ENCODE results near the gene NKX2-2. TPM values are rescaled to one million over a fixed set of nuclear protein-coding genes. Genes with fewer than 3 reads are reported as not detected.

The NKX2-2 gene
- total RNA-seq, result not detected

DNA sequence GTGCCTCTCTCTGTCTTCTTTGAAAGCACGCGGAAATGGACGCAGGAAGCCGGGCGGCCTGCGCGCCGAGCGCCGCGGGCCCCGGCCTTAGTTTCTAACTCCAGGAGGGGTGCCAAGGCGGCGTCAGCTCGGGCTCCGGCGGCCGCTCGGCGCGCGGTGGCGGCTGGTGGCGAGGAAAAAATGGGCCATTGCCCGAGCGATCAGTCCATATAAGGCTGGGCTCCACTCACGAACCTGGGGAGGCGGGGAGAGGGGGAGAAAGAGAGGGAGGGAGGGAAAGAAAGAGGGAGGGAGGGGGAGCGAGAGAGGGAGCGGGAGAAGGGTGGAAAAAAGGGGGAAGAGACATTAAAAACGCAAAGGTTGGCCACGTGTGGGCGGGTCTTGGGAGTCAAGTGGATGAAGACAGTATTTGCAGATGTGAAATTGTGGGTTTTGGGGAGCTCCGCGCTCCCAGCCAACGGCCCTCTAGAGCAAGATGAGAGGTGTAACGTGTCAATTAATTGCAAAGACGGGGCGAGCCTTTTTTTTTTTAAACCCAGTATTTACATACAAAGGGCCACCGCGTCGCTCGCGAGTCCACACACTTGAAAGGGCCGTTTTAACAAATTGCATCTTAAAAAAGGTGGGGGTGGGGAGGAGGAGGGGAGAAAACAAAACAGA, at the start of gene NKX2-2:
Gene NKX2-2 (minus strand): TSS at position 184 of the 660 bp plus-strand sequence. CDS start 395 bp downstream, outside the sequence.
- ATAC-seq, result no peak

- no peak for ATAC-seq
Measured at GRCh38 chr20:21562656-21563055, 48.8 kb upstream of the NKX2-2 start.

DNA sequence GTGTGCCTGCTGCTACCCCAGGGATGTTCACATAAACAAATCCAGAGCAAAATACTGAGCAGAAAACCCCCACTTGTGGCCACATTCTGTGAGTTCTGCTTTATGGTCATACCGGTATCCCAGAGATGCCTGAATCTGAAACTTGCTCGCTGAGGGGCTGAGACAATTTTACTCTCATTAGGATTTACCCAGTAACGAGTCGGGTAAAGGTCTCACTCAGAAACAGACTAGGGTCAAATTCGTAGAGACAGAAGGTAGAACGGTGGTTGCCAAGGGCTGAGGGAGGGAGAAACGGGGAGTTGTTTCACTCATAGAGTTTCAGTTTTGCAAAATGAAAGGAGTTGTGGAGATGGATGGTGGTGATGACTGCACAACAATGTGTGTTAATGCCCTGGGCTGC, 45.4 kb upstream of the NKX2-2 start:
- ATAC-seq, result no peak

DNA sequence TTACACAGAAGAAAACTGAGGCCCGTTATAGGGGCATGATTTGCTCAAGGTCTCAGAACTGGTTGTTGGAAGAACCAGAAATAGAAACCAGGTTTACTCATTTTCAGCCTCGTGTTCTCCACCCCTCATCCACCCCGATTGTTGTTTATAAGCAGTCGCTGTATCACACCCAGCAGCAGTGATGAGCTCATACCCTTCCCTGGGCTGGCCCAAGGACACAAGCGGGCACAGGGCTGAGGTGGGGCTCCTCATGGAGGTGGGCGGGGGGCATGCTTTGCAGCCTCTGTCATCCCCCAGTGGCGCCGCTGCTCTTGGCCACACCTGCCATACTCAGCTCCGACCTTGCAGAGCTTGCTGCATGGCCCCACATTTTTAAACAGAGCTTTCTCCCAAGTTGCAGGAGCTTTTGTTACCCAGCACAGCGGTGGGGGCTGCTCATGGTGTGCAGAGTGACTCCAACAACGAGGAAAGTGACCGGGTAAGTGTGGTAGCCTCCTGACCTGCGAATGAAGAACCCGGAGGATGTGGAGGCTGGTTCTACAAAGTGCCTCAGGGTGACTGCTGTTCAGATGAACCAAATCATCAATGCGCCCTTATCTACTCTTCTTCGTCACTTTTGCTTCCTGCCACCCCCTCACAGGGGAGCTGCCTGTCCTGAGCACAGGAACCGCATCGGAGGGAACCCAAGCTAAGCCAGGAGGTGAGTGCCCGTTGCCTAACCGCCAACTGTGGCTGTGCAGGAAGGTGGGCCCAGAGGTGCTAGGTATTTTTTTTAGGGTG, 43.6 kb upstream of the NKX2-2 start:
- ATAC-seq, result no peak

DNA sequence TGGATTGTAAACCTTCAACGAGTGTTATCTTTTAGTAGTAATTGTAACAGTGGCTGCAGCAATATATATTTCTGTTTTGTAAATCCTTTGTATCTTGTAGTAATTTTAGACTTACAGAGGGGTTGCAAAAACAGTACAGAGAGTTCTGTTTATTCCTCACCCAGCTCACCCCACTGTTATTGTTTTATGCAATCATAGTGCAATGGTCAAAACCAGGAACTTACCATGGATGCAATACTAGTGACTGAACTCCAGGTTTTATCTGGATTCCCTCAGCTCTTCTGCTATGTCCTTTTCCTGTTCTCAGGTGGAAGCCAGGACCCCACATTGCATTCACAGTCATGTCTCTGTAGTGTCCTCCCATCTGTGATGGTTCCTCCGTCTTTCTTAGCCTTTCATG, 42.5 kb upstream of the NKX2-2 start:
- ATAC-seq, result no peak

DNA sequence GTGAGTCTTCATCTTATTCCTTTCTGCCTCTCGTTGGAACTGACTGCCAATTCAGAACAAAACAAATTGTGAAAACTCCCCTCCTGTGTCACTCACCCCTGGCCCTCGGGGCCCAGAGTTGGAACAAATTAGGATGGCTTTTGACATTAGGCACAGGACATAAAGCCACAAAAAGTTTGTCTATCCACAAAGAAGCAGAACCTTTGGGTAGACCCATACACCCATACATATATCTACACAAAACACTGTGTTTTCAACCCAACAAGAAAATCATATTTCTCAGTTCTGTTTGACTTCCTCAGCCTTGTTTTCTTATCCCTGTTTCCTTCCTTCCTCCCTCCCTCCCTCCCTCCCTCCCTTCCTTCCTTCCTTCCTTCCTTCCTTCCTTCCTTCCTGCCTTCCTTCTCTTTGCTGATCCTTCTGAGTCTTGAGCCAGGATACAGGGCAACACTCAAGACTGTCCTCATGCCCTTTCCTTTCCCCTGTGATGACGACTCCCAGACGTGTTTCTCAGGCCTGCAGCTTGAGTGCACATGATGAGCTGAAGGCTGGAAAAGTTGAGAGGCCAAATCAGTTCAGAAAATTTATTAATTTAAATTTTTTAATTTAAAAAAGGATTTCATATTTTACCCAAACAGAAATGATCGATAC, 41.7 kb upstream of the NKX2-2 start:
- no peak for ATAC-seq

DNA sequence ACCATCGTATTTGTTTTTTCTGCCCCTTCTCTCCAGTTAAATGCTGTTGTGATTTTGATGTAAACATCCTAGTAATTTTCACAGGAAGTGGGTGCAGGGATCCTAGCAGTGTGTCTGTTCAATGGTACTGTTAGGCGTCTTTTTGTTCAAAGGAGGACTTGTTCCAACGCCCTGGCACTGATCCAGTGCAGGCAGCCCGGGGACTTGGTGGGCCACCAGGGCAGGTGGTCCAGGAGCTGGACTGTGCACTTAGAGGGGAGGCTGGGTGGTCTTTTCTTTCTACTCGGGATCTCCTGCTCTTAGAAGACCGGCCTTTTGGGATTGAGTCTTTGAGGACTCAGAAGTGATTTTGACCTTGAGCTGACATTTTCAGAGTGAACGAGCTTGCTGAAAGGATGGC, 41.1 kb upstream of the NKX2-2 start:
- ATAC-seq, result no peak

DNA sequence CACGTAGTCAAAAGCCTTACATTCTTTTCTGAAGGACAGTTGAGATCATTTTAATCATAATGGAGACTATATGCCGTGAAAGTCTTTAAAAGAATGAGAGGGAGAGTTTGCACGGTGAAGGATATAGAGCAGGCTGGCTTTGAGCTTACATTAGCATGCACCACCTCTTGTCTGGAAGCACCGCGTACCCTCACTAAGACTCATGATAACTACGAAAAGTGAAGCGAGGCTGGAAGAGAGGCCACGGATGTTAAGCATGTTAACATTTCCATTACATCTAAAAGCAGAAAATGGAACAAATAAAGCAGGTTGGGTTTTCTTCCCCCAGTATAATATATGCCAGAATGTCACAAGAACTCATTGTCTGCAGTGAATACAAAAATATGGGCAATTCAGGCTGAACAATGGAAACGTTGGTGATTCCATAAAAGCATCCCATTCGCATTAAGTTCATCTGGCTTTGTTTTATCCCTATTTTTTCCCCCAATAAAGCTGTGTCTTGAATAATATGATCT, 40.6 kb upstream of the NKX2-2 start:
- ATAC-seq, result no peak

DNA sequence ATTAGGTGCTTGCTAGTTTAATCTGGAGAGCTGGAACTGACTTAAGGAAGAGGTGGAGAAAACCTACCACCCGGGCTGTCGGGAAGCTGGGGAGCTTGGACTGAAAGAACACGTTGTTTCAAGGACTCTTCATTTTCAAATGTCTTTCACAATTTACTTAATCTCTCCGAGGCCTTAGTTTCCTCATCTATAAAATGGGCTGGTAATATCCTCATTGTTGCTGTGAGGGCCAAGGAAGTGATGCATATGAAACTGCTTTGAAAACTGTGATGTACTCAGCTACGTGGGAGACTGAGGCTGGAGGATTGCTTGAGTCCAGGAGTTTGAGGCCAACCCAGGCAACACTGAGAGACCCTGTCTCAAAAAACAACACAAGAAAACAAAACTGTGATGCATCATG, 36.7 kb upstream of the NKX2-2 start:
- ATAC-seq, result no peak

DNA sequence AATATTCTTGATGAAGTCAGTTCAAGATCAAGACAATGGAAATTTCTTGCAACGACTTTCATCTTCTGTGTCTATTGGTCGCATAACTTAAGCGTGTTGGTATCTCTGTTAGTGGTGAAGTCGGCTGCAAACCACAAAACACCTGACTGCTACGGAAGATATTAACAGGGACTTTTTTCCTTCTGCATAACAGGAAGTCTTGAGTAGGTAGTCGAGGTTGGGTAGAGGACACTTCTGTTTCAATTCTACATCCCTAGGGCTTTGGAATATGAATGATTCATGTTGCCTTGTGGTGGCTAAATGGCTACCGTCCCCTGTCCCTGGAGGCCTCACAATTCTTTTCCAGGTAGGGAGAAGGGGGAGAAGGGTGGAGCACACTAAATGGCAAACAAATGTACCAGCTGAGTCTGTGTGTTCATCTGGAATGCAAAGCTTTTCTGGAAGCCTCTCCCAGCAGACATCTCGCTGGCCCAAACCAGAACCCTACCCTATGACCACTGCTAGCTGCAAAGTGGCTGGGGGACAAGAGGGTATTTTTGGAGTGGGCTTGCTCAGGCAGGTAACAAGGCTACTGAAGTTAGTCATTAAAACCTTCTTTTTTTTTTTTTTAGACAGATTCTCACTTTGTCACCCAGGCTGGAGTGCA, 34.6 kb upstream of the NKX2-2 start:
- ATAC-seq, result no peak

- no peak for ATAC-seq
Measured at GRCh38 chr20:21546355-21546754, 32.5 kb upstream of the NKX2-2 start.

DNA sequence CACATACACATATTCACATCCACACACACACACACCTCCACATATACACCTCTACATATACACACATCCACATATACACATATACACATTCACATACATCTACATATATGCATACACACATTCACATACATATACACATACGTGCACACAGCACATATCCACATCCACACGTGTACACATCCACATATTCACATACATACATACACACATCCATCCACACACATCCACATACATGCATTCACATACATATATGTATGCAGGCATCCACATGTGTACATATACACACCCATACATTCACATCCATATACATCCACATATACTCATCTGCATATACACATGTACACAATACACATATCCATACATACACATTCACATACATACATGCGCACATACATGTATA, 25.6 kb upstream of the NKX2-2 start:
- ATAC-seq, result no peak

DNA sequence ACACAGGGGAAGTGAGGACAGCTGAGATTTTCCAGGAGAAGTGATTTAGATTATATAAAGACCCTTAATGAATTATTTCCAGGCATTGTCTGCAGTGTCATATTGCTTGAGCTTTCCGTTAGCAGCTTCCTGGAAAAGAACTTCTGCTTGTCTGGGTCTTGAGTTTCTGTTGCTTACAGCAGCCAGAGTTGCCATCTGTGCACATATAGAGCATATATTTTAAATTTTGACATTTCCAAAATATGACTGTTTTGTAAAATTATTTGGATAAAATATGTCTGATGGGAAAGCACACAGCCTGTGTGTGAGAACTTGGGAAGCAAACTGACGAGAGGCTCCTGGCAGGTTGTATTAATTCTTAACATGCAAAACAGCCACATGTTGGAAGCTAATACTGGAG, 21.0 kb upstream of the NKX2-2 start:
- no peak for ATAC-seq

- ATAC-seq, result no peak
Measured at GRCh38 chr20:21534453-21534852, 20.6 kb upstream of the NKX2-2 start.

DNA sequence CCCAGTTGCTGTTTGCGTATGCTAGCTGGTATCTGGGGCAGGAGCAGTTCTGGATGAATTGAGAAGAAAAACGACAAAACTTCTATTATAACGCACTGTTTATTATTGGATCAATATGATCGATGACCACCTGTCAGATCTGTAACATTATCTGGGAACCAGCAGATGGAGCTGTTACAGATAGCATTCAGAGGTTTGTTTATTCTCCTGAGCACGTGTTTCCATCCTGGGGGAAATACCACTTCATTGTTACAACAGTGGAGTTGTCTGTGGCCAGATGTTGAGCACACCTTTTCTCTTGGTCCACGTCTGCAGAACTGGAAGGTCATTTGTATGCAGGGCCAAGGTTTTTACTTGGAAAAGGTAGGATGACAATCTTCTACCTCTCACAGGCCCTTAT, 16.0 kb upstream of the NKX2-2 start:
- ATAC-seq, result no peak

GRCh38 chr20:21528870-21529269, 15.0 kb upstream of the NKX2-2 start:
- no peak for ATAC-seq

DNA sequence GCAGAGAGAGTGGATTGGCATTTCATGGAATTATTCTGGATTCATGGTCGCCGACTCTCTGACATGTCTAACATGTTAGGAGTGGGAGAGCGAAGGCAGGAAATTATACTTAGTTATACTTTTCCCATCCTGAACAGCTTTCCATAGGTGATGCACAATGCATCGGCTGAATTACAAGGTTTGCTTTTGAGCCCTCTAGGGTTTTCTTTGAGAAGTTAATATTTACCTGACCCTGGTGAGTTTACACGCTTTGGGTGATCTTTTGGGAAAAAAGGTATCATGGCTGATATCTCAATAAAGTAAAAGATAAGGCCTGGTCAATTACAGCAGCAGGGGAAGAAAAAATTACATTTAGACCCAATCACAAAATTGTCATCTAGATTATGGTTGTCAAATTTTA, 14.0 kb upstream of the NKX2-2 start:
- ATAC-seq, result no peak

- ATAC-seq, result no peak
Measured at GRCh38 chr20:21526776-21527175, 12.9 kb upstream of the NKX2-2 start.

GRCh38 chr20:21523895-21524294, 10.0 kb upstream of the NKX2-2 start:
- ATAC-seq, result no peak

GRCh38 chr20:21523281-21523868, 9.5 kb upstream of the NKX2-2 start:
- no peak for ATAC-seq

GRCh38 chr20:21522481-21523280, 8.8 kb upstream of the NKX2-2 start:
- ATAC-seq, result no peak
